Hepatocyte (in vitro differentiated cells): Measurements from ENCODE around the gene SOCS2. TPM values are rescaled to one million over a fixed set of nuclear protein-coding genes. Genes with fewer than 3 reads are reported as not detected.

Experiments used
- DNase-seq: peaks from one replicate; pipeline ENCODE4 v3.0.0-alpha.2; 2016; ENCODE audit warnings: low spot score
- H2AFZ ChIP-seq: fragments of 200-600 bp; sonication (generic); 2 replicates; pipeline ENCODE4 v1.6.0; 2016; ENCODE audit warnings: antibody characterized with exemption, mild to moderate bottlenecking
- H3K27ac ChIP-seq: fragments of 200-600 bp; sonication (generic); 2 replicates; pipeline ENCODE4 v1.5.1; 2016; ENCODE audit warnings: mild to moderate bottlenecking
- H3K27me3 ChIP-seq: fragments of 200-600 bp; sonication (generic); 2 replicates; pipeline ENCODE4 v1.6.1; 2016
- H3K36me3 ChIP-seq: fragments of 200-600 bp; sonication (generic); replicated peaks from 2 replicates; pipeline ENCODE4 v1.5.1; 2016; ENCODE audit warnings: low read depth; ENCODE audit not compliant: insufficient read depth
- H3K4me1 ChIP-seq: fragments of 200-600 bp; sonication (generic); 2 replicates; pipeline ENCODE4 v1.5.1; 2016; ENCODE audit warnings: mild to moderate bottlenecking, moderate library complexity; ENCODE audit not compliant: insufficient read depth
- H3K4me2 ChIP-seq: fragments of 200-600 bp; sonication (generic); 2 replicates; pipeline ENCODE4 v1.6.0; 2016
- H3K4me3 ChIP-seq: fragments of 200-600 bp; sonication (generic); 2 replicates; pipeline ENCODE4 v1.5.1; 2016; ENCODE audit warnings: mild to moderate bottlenecking
- H3K79me2 ChIP-seq: fragments of 200-600 bp; sonication (generic); 2 replicates; pipeline ENCODE4 v1.6.0; 2017; ENCODE audit warnings: mild to moderate bottlenecking
- H3K9me2 ChIP-seq: fragments of 200-600 bp; sonication (generic); replicated peaks from 2 replicates; pipeline ENCODE4 v1.6.0; 2017; ENCODE audit warnings: mild to moderate bottlenecking; ENCODE audit not compliant: insufficient read depth
- H3K9me3 ChIP-seq: fragments of 200-600 bp; sonication (generic); 2 replicates; pipeline ENCODE4 v1.5.1; 2016; ENCODE audit warnings: low read depth, mild to moderate bottlenecking
- H4K20me1 ChIP-seq: fragments of 200-600 bp; sonication (generic); 2 replicates; pipeline ENCODE4 v1.6.0; 2016; ENCODE audit warnings: mild to moderate bottlenecking; ENCODE audit not compliant: insufficient read depth, poor library complexity, severe bottlenecking
- EZH2 ChIP-seq: fragments of 200-600 bp; sonication (generic); IDR thresholded peaks from 2 replicates; pipeline ENCODE4 v1.6.1; 2016; ENCODE audit warnings: antibody characterized with exemption, mild to moderate bottlenecking, borderline replicate concordance
- EZH2phosphoT487 ChIP-seq: fragments of 200-600 bp; sonication (generic); IDR thresholded peaks from one replicate; pipeline ENCODE4 v1.6.1; 2018; ENCODE audit warnings: antibody characterized with exemption, mild to moderate bottlenecking, low read depth, moderate library complexity; ENCODE audit not compliant: unreplicated experiment, severe bottlenecking
- WGBS: methylation state at CpG from one replicate; pipeline ENCODE4 v1.1.6; 2016; ENCODE audit warnings: low lambda C conversion rate; ENCODE audit errors: missing lambda C conversion rate; 5-methylcytosine and 5-hydroxymethylcytosine counted together
- polyA plus RNA-seq: library from polyadenylated mRNA; unstranded; fragments of >200 nt; fragmentation: Nextera tagmentation; extraction: Ambion mirVana; gene quantifications from 2 replicates; pipeline ENCODE4 v1.2.1, GENCODE V29; 2016
- total RNA-seq: library from RNA; depleted of rRNA; stranded (reverse); fragments of >200 nt; gene quantifications from 2 replicates; pipeline ENCODE4 v1.2.3, GENCODE V29; 2014
- TF ChIP-seq, protein P1 (sequence below): fragments of 200-600 bp; sonication (generic); IDR thresholded peaks from 2 replicates; pipeline ENCODE4 v1.5.1; 2016; ENCODE audit warnings: antibody characterized with exemption, mild to moderate bottlenecking; ENCODE audit not compliant: poor library complexity

Gene SOCS2
- total and polyA plus RNA-seq, 2 experiments from 2014 or later = 30.9 to 33.4 TPM

DNA sequence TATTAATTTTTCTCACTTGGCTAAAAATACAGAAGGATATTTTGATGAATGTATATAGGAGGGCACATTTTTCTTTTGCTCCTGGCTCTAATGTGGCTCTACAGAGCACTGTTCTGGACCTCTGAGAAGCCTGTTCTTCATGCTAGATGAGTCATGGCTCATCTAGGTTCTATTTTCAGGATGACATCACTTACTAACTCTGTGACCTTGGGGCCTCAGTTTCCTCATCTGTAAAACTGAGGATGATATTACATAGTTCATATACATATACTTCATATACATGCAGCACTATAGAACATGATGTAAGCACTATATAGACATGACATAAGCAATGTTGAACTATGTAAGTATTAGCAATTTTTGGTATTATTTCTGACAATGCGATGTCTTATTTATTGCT is 35.8 kb downstream of the SOCS2 start:
- H3K4me2 ChIP-seq = no peak overlapping the region
- H3K36me3 ChIP-seq = no peaks in the 10 kb centered on the region
- H3K79me2 ChIP-seq = no peaks in the 10 kb centered on the region
- H3K9me2 ChIP-seq = no peaks in the 10 kb centered on the region
- H4K20me1 ChIP-seq = no peaks in the 10 kb centered on the region
- no peak overlapping the region for H3K4me3 ChIP-seq
- H3K27me3 ChIP-seq = no peaks in the 10 kb centered on the region
- no peak overlapping the region for H2AFZ ChIP-seq
- TF ChIP-seq, protein P1, sequence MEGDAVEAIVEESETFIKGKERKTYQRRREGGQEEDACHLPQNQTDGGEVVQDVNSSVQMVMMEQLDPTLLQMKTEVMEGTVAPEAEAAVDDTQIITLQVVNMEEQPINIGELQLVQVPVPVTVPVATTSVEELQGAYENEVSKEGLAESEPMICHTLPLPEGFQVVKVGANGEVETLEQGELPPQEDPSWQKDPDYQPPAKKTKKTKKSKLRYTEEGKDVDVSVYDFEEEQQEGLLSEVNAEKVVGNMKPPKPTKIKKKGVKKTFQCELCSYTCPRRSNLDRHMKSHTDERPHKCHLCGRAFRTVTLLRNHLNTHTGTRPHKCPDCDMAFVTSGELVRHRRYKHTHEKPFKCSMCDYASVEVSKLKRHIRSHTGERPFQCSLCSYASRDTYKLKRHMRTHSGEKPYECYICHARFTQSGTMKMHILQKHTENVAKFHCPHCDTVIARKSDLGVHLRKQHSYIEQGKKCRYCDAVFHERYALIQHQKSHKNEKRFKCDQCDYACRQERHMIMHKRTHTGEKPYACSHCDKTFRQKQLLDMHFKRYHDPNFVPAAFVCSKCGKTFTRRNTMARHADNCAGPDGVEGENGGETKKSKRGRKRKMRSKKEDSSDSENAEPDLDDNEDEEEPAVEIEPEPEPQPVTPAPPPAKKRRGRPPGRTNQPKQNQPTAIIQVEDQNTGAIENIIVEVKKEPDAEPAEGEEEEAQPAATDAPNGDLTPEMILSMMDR = no peak
- TF ChIP-seq EZH2phosphoT487 (no peak), EZH2 (no peak)
- H3K4me1 ChIP-seq = no peaks in the 10 kb centered on the region
- H3K27ac ChIP-seq = no peak overlapping the region
- H3K9me3 ChIP-seq = no peaks in the 10 kb centered on the region
- no peak for DNase-seq
- WGBS = 93% methylated on average over 1 of the region's 1 CpG

DNA sequence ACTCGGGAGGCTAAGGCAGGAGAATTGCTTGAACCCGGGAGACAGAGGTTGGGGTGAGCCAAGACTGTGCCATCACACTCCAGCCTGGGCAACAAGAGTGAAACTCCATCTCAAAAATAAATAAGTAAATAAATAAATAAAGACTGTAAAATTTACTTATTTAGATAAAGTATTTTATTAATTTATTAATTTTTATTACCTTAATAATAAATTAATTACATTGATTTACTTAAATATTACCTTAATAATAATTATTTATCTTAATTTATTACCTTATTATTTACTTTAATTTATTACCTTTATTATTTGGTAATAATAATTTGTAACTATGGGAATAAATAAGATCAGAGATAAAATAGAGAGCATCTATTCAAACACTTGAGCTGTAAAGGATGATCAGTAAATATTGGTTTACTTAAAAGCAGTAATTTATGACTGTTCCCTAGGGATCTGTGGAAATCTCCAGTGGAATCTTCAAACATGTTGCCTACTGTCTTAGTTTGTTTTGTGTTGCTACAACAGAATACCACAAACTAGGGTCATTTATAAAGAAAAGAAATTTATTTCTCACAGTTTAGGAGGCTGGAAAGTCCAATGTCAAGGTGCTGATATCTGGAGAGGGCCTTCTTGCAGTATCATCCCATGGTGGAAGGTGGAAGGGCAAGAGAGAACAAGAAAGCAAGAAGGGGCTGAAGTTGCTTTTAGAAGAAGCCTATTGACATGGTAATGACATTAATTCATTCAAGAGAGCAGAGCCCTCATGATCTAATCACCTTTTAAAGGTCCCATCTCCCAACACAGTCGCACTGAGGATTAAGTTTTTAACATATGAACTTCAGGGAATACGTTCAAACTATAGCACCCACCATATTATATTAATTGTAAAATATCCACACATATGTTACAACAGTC is 37.1 kb downstream of the SOCS2 start:
- 90% methylated on average over 4 of the region's 4 CpGs for WGBS
- TF ChIP-seq, protein P1 = no peak
- H3K9me3 ChIP-seq = no peaks in the 10 kb centered on the region
- H3K36me3 ChIP-seq = no peaks in the 10 kb centered on the region
- H3K9me2 ChIP-seq = no peaks in the 10 kb centered on the region
- H2AFZ ChIP-seq = no peak overlapping the region
- no peak overlapping the region for H3K4me3 ChIP-seq
- no peaks in the 10 kb centered on the region for H3K79me2 ChIP-seq
- no peak overlapping the region for H3K4me2 ChIP-seq
- H3K27ac ChIP-seq = no peak overlapping the region
- no peaks in the 10 kb centered on the region for H4K20me1 ChIP-seq
- H3K27me3 ChIP-seq = no peaks in the 10 kb centered on the region
- no peaks in the 10 kb centered on the region for H3K4me1 ChIP-seq
- DNase-seq = no peak

DNA sequence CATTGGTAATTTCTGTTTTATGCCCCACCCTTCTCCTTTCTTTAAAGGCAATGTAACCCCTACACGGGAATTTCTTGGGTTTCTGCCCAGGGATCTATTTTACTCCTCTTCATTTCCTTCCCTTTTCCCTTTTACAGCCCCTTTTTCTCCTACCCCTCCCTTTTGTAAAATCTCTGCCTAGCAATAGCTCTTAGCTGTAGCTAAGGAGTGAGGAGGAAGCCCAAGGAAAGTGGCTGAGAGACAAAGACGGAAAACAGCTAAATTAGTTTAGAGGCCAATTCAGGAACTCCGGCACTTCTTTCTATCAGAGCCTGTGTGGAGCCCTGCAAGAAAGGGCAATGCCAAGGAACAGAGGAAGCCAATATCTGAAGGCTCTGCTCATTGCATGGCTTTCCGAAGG is 40.3 kb downstream of the SOCS2 start:
- no peak overlapping the region for H3K4me2 ChIP-seq
- 63% methylated on average over 4 of the region's 4 CpGs for WGBS
- H4K20me1 ChIP-seq = no peaks in the 10 kb centered on the region
- H3K27ac ChIP-seq = no peak overlapping the region
- no peaks in the 10 kb centered on the region for H3K9me3 ChIP-seq
- H3K79me2 ChIP-seq = no peaks in the 10 kb centered on the region
- TF ChIP-seq, protein P1 = no peak
- TF ChIP-seq EZH2phosphoT487 = no peak
- TF ChIP-seq EZH2 = no peak
- H2AFZ ChIP-seq = no peak overlapping the region
- no peaks in the 10 kb centered on the region for H3K4me1 ChIP-seq
- H3K4me3 ChIP-seq = no peak overlapping the region
- no peaks in the 10 kb centered on the region for H3K36me3 ChIP-seq
- H3K9me2 ChIP-seq = no peaks in the 10 kb centered on the region
- H3K27me3 ChIP-seq = no peaks in the 10 kb centered on the region
- no peak for DNase-seq
